Adrenal gland (tissue), 12 donors: Measurements from ENCODE around the gene SDF4. TPM values are rescaled to one million over a fixed set of nuclear protein-coding genes. Genes with fewer than 3 reads are reported as not detected.

Source experiments
- DNase-seq, 7 donors: peaks; one replicate each; pipeline ENCODE4 v3.0.0-alpha.2; 2019 to 2020
- H3K27ac ChIP-seq, 5 donors: fragments of 200-600 bp; sonication (generic) in 4 of 5; 1 replicate in 3 of 5; 2 replicates in 2 of 5; pipeline versions ENCODE4 v1.5.1 to v1.8.0; 2016 to 2020; ENCODE audit warnings: mild to moderate bottlenecking in 1 of 5
- H3K27me3 ChIP-seq: fragments of 200-600 bp; 2 replicates; pipeline ENCODE4 v1.8.0; 2021
- H3K36me3 ChIP-seq, 2 donors: fragments of 200-600 bp; replicated peaks in 1 of 2; 1 replicate in 1 of 2; 2 replicates in 1 of 2; pipeline versions ENCODE4 v1.5.1 to v1.8.0; 2018 to 2022
- H3K4me1 ChIP-seq, 2 donors: fragments of 200-600 bp; replicated peaks in 1 of 2; 1 replicate in 1 of 2; 2 replicates in 1 of 2; pipeline versions ENCODE4 v1.5.1 to v1.8.0; 2018 to 2021
- H3K4me3 ChIP-seq, 4 donors: fragments of 200-600 bp; sonication (generic) in 3 of 4; one replicate each; pipeline ENCODE4 v1.5.1; 2016 to 2018
- H3K9me3 ChIP-seq, 3 donors: fragments of 200-600 bp; sonication (generic) in 1 of 3; replicated peaks in 1 of 3; 1 replicate in 2 of 3; 2 replicates in 1 of 3; pipeline versions ENCODE4 v1.5.1 to v1.8.0; 2016 to 2021
- CTCF ChIP-seq, 6 experiments: fragments of 450-650 bp in 4 of 6; fragments of 200-600 bp in 2 of 6; sonication (generic) in 1 of 6; IDR thresholded peaks; 1 replicate in 5 of 6; 2 replicates in 1 of 6; pipeline versions ENCODE4 v1.5.1 to v1.8.0; 2016 to 2021; ENCODE audit warnings: antibody characterized with exemption in 6 of 6, mild to moderate bottlenecking in 2 of 6, moderate library complexity in 1 of 6
- POLR2A ChIP-seq, 2 donors: fragments of 450-650 bp; IDR thresholded peaks; one replicate each; pipeline ENCODE4 v1.6.1; 2017; ENCODE audit warnings: antibody characterized with exemption in 2 of 2, mild to moderate bottlenecking in 2 of 2, moderate library complexity in 1 of 2
- WGBS, 4 donors: extraction: QIAGEN DNeasy Blood & Tissue Kit in 2 of 4; methylation state at CpG; one replicate each; pipeline versions ENCODE4 v1.1.5 to v1.1.7; 2013 to 2017; 5-methylcytosine and 5-hydroxymethylcytosine counted together
- intact Hi-C, 2 donors: fragments of 100-400 bp; cut with DNase I; formaldehyde crosslinking; loops; one replicate each; pipeline versions ENCODE4 v1.14.1 to v1.15.0; 2022 to 2023
- polyA plus RNA-seq, 3 donors: library from polyadenylated mRNA; stranded (reverse); fragments of 200-250 nt in 2 of 3; fragments of 350-450 nt in 1 of 3; fragmentation: Illumina TruSeq in 1 of 3; extraction: RNeasy Lipid Tissue Mini Kit (QIAGEN cat#74804) in 1 of 3; gene quantifications; one replicate each; pipeline ENCODE4 v1.2.3, GENCODE V29; 2013 to 2014
- total RNA-seq, 9 donors: library from RNA; depleted of rRNA in 4 of 9; stranded (reverse); fragments of >200 nt in 4 of 9; fragments of 120-200 nt in 1 of 9; fragmentation: NEBNext Ultra II Directional in 1 of 9; extraction: Animal tissue kit (Norgen Biotek cat#: 25700) in 1 of 9; gene quantifications; one replicate each; pipeline versions ENCODE4 v1.1.0 to v1.2.4, GENCODE V29; 2013 to 2023
- donor health status: healthy with polysubstance abuse.
- donor health status: Bipolar disorder and iron deficiency.
- donor health status: DM: yes; HTN: yes; CAD: no.
- donor health status: DM: no; HTN: no; CAD: no.
- donor health status: DM: no; HTN: no; CAD: no.
- donor health status: DM: yes; HTN: yes; CAD: no.

The SDF4 gene
- total and polyA plus RNA-seq, 12 donors = 49.4 to 221 (median 142) TPM

- TF ChIP-seq POLR2A (IDR thresholded peaks at IDR 0.05) = no peak
- no peak for TF ChIP-seq CTCF (IDR thresholded peaks at IDR 0.05)
- Histone ChIP-seq H3K4me1 (no peaks in the 10 kb centered on the region), H3K27me3 (no peaks in the 10 kb centered on the region), H3K36me3 (peaks cover 0 to 61% of the 10 kb centered on the region in 2 donors), H3K9me3 (no peaks in the 10 kb centered on the region), H3K27ac (no peak overlapping the region), H3K4me3 (no peak overlapping the region)
- WGBS, 4 donors = 90 to 98% (median 95%) methylated on average over 7 to 8 of the region's 8 CpGs
- no peak for DNase-seq
- intact Hi-C loops = no loop called here
Observed at GRCh38 chr1:1262758-1263157, 31.0 kb upstream of the SDF4 start.

- TF ChIP-seq POLR2A (IDR thresholded peaks at IDR 0.05) = no peak
- TF ChIP-seq CTCF (IDR thresholded peaks at IDR 0.05) = no peak
- H3K27me3 ChIP-seq = no peaks in the 10 kb centered on the region
- no peak for DNase-seq
- peaks cover 0 to 55% of the 10 kb centered on the region in 2 donors for H3K36me3 ChIP-seq
- intact Hi-C loops = no loop called here
- 93 to 96% (median 95%) methylated on average over 10 to 17 of the region's 17 CpGs for WGBS, 4 donors
- H3K27ac ChIP-seq = no peak overlapping the region
- no peak overlapping the region for H3K4me3 ChIP-seq
- no peaks in the 10 kb centered on the region for H3K4me1 ChIP-seq
- no peaks in the 10 kb centered on the region for H3K9me3 ChIP-seq
Observed at GRCh38 chr1:1262071-1262470, 30.3 kb upstream of the SDF4 start.

- peaks cover 0 to 62% of the 10 kb centered on the region in 2 donors for H3K36me3 ChIP-seq
- intact Hi-C loops = no loop called here
- DNase-seq = no peak
- H3K9me3 ChIP-seq = no peaks in the 10 kb centered on the region
- peak overlapping the region in 2 of 5 donors; percentile 1 to 27 for H3K27ac ChIP-seq
- H3K4me1 ChIP-seq = no peaks in the 10 kb centered on the region
- H3K27me3 ChIP-seq = no peaks in the 10 kb centered on the region
- 62 to 82% (median 76%) methylated on average over 16 of the region's 16 CpGs for WGBS, 4 donors
- no peak overlapping the region for H3K4me3 ChIP-seq
- TF ChIP-seq POLR2A (IDR thresholded peaks at IDR 0.05) = no peak
- TF ChIP-seq CTCF (IDR thresholded peaks at IDR 0.05) = no peak
Observed at GRCh38 chr1:1260843-1261560, 29.2 kb upstream of the SDF4 start.

- no peak for TF ChIP-seq POLR2A (IDR thresholded peaks at IDR 0.05)
- TF ChIP-seq CTCF (IDR thresholded peaks at IDR 0.05) = no peak
- H3K4me3 ChIP-seq = no peak overlapping the region
- intact Hi-C loops = no loop called here
- peak in 6 of 7 donors; percentile 67 to 88 (median 78) for DNase-seq
- 69 to 77% (median 71%) methylated on average over 26 of the region's 26 CpGs for WGBS, 4 donors
- H3K4me1 ChIP-seq = no peaks in the 10 kb centered on the region
- H3K36me3 ChIP-seq = peaks cover 0 to 66% of the 10 kb centered on the region in 2 donors
- no peaks in the 10 kb centered on the region for H3K9me3 ChIP-seq
- H3K27ac ChIP-seq = peak overlapping the region in 2 of 5 donors; percentile 1 to 27
- H3K27me3 ChIP-seq = no peaks in the 10 kb centered on the region
Observed at GRCh38 chr1:1259951-1260600, 28.3 kb upstream of the SDF4 start.
